DMS153 treated with DMSO at 0.1 percent for 48 hours (cell line): Measurements from ENCODE around the gene MUS81.

Experiments
- DNase-seq: peaks from one replicate; lab custom pipeline; 2025; ENCODE audit not compliant: unreplicated experiment; lab: John Stamatoyannopoulos, UW

Gene MUS81

GRCh38 chr11:65872586-65873317, 12.5 kb downstream of the MUS81 start, which contains the start of gene EFEMP2:
EFEMP2 (minus strand) TSS chr11:65872800; CDS start chr11:65872354, 446 bp downstream.
- DNase-seq, result no peak

- DNase-seq, result peak; percentile 91
Measured at GRCh38 chr11:65873318-65874156, 13.3 kb downstream of the MUS81 start.

GRCh38 chr11:65879617-65880016, 19.4 kb downstream of the MUS81 start, which contains the start of gene CTSW:
CTSW (plus strand) TSS chr11:65879837; CDS start chr11:65879855, 18 bp downstream.
- no peak for DNase-seq

- no peak for DNase-seq
Measured at GRCh38 chr11:65880027-65880426, 19.8 kb downstream of the MUS81 start.

GRCh38 chr11:65880844-65881421, 20.7 kb downstream of the MUS81 start:
- DNase-seq, result no peak

- DNase-seq, result no peak
Measured at GRCh38 chr11:65882120-65883057, 22.2 kb downstream of the MUS81 start.

GRCh38 chr11:65883058-65883761, 23.0 kb downstream of the MUS81 start:
- DNase-seq, result no peak

- DNase-seq, result no peak
Measured at GRCh38 chr11:65883786-65884715, 23.8 kb downstream of the MUS81 start.

- DNase-seq, result peak; percentile 49
Measured at GRCh38 chr11:65884716-65885092, 24.5 kb downstream of the MUS81 start.

GRCh38 chr11:65885231-65885630, 25.0 kb downstream of the MUS81 start:
- DNase-seq, result no peak

GRCh38 chr11:65885808-65886536, 25.7 kb downstream of the MUS81 start:
- no peak for DNase-seq

- DNase-seq, result no peak
Measured at GRCh38 chr11:65886826-65887722, 26.8 kb downstream of the MUS81 start.

GRCh38 chr11:65887723-65888162, 27.5 kb downstream of the MUS81 start:
- DNase-seq, result no peak

- DNase-seq, result peak; percentile 88
Measured at GRCh38 chr11:65888163-65888814, 28.1 kb downstream of the MUS81 start, which contains the start of gene FIBP. FIBP (minus strand) TSS chr11:65888471; CDS start chr11:65888418, 53 bp downstream.

- DNase-seq, result peak; percentile 88
Measured at GRCh38 chr11:65890324-65891218, 30.3 kb downstream of the MUS81 start, which contains the start of gene CCDC85B. CCDC85B (plus strand) TSS chr11:65890673; CDS start chr11:65890784, 111 bp downstream.
